K562 (cell line): ENCODE results near the gene SRRT. TPM values are rescaled to one million over a fixed set of nuclear protein-coding genes. Genes with fewer than 3 reads are reported as not detected.
A peak's percentile ranks its signal among the peaks of the same experiment; 100 is the strongest.

ENCODE experiments used
- EWSR1 ChIP-seq: fragments of 450-650 bp; IDR thresholded peaks from 2 replicates; pipeline ENCODE4 v1.6.1; 2018; ENCODE audit warnings: borderline replicate concordance, mild to moderate bottlenecking, low read depth, moderate library complexity; ENCODE audit not compliant: partially characterized antibody
- MED1 ChIP-seq: sonication (generic); formaldehyde crosslinking; IDR thresholded peaks from 2 replicates; pipeline ENCODE4 v1.8.1; 2023; ENCODE audit warnings: missing genetic modification reagents, borderline replicate concordance
- MYC ChIP-seq, 2 experiments: fragments of 250-450 bp in 1 of 2; sonication (Bioruptor Pico) in 1 of 2; IDR thresholded peaks; 2 replicates each; pipeline versions ENCODE4 v1.5.1 to v1.6.1; 2012 to 2021; ENCODE audit warnings: low read depth in 2 of 2, borderline replicate concordance in 1 of 2, improper control_type of control experiment in 1 of 2, low read length in 1 of 2, mild to moderate bottlenecking in 1 of 2, moderate library complexity in 1 of 2
- PCBP1 ChIP-seq: fragments of 200-400 bp; formaldehyde crosslinking; IDR thresholded peaks from 2 replicates; pipeline ENCODE4 v1.6.1; 2018; ENCODE audit warnings: mild to moderate bottlenecking, low read depth, low read length; ENCODE audit not compliant: poor library complexity, severe bottlenecking
- PRDM10 ChIP-seq: fragments of 450-650 bp; IDR thresholded peaks from 2 replicates; pipeline ENCODE4 v1.6.1; 2018; ENCODE audit not compliant: partially characterized antibody
- RBM17 ChIP-seq: fragments of 200-400 bp; formaldehyde crosslinking; IDR thresholded peaks from 2 replicates; pipeline ENCODE4 v1.6.1; 2017; ENCODE audit warnings: low read depth, mild to moderate bottlenecking, low read length, borderline replicate concordance
- SMAD2 ChIP-seq: fragments of 150-350 bp; IDR thresholded peaks from 2 replicates; pipeline ENCODE4 v1.6.1; 2014; ENCODE audit warnings: low read depth, mild to moderate bottlenecking, low read length
- ZBTB9 ChIP-seq: fragments of 450-650 bp; formaldehyde crosslinking; IDR thresholded peaks from 2 replicates; pipeline ENCODE4 v1.4.0; 2020; ENCODE audit warnings: mild to moderate bottlenecking, moderate library complexity
- ZKSCAN3 ChIP-seq: fragments of 250-450 bp; sonication (Bioruptor Pico); IDR thresholded peaks from 2 replicates; pipeline ENCODE4 v1.4.0; 2020
- ZNF407 ChIP-seq: fragments of 450-650 bp; IDR thresholded peaks from 2 replicates; pipeline ENCODE4 v1.6.1; 2016; ENCODE audit warnings: low read depth
- polyA plus RNA-seq, 8 experiments: library from polyadenylated mRNA; depleted of rRNA in 4 of 8; stranded (reverse) in 5 of 8; unstranded in 3 of 8; fragments of >200 nt; fragmentation: Nextera tagmentation in 2 of 8; fragmentation: Illumina TruSeq in 1 of 8; extraction: Ambion mirVana in 2 of 8; extraction: Trizol in 1 of 8; gene quantifications; 2 replicates each; pipeline versions ENCODE4 v1.2.1 to v1.2.3, GENCODE V29; 2011 to 2014; ENCODE audit warnings: inconsistent platforms in 1 of 8, missing spikeins in 1 of 8
- total RNA-seq, 7 experiments: library from RNA; depleted of rRNA in 6 of 7; stranded (reverse); fragments of >200 nt in 6 of 7; fragmentation: Illumina TruSeq in 2 of 7; extraction: Trizol in 2 of 7; gene quantifications; 2 replicates each; pipeline versions ENCODE4 v1.2.1 to v1.2.3, GENCODE V29; 2011 to 2021; ENCODE audit warnings: low replicate concordance in 1 of 7

The SRRT gene
- total and polyA plus RNA-seq, 9 of the 15 experiments (the other 6 are each of a cell fraction or from before 2014, with no cell fraction given) = 10.3 to 263 (median 84.4) TPM

GRCh38 chr7:100874577-100875355 lies at the start of gene SRRT (continued):
- TF ChIP-seq RBM17 (no peak), MED1 (CRISPR knock-in tag) (no peak), PCBP1 (no peak), ZNF407 (peak; percentile 99), ZKSCAN3 (no peak), EWSR1 (no peak), PRDM10 (peak; percentile 91), MYC (IDR thresholded peaks at IDR 0.05; ENCODE audit: low read depth, low read length) (peak; percentile 93; the same call in 1 of the 2 replicates), MYC (CRISPR knock-in tag; IDR thresholded peaks at IDR 0.05; ENCODE audit: borderline replicate concordance, low read depth) (peak; percentile 83; the same call in 1 of the 2 replicates), ZBTB9 (peak; percentile 84), SMAD2 (no peak)
